GM12864 (cell line): Measurements from ENCODE around the gene RPS15.

ENCODE experiments used
- DNase-seq: peaks from one replicate; pipeline ENCODE4 v3.0.0-alpha.2; 2011; ENCODE audit warnings: low read depth
- H3K4me3 ChIP-seq: 2 replicates; pipeline ENCODE4 v1.5.1; 2011; ENCODE audit warnings: mild to moderate bottlenecking, low read depth, low read length, control low read depth
- TF ChIP-seq, protein P1 (sequence below): IDR thresholded peaks from 2 replicates; pipeline ENCODE4 v1.5.1; 2011; ENCODE audit warnings: low read depth, mild to moderate bottlenecking, moderate library complexity, low read length, control low read depth, inconsistent platforms; ENCODE audit errors: missing control alignments

Gene RPS15

DNA sequence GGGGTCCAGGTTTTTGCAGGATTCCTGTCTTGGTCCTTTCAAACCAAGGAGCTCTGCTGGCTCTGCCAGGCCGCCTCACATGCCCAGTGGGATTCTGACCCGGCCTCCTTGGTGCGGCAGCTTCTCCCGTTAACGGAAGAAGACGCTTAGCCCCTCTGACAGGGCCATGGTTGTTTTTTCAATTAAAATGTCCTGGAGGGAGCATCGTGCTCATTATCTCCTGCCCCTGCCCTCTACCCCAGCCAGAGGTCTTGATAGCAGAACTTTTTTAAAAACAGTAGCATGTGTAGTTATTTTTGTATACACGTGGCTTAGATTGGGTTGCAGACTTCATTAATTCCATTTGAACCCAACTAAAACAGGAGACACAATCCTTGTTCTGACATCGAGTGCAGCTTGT, 11.5 kb upstream of the RPS15 start:
- TF ChIP-seq, protein P1, sequence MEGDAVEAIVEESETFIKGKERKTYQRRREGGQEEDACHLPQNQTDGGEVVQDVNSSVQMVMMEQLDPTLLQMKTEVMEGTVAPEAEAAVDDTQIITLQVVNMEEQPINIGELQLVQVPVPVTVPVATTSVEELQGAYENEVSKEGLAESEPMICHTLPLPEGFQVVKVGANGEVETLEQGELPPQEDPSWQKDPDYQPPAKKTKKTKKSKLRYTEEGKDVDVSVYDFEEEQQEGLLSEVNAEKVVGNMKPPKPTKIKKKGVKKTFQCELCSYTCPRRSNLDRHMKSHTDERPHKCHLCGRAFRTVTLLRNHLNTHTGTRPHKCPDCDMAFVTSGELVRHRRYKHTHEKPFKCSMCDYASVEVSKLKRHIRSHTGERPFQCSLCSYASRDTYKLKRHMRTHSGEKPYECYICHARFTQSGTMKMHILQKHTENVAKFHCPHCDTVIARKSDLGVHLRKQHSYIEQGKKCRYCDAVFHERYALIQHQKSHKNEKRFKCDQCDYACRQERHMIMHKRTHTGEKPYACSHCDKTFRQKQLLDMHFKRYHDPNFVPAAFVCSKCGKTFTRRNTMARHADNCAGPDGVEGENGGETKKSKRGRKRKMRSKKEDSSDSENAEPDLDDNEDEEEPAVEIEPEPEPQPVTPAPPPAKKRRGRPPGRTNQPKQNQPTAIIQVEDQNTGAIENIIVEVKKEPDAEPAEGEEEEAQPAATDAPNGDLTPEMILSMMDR: no peak
- no peak overlapping the region for H3K4me3 ChIP-seq
- no peak for DNase-seq

DNA sequence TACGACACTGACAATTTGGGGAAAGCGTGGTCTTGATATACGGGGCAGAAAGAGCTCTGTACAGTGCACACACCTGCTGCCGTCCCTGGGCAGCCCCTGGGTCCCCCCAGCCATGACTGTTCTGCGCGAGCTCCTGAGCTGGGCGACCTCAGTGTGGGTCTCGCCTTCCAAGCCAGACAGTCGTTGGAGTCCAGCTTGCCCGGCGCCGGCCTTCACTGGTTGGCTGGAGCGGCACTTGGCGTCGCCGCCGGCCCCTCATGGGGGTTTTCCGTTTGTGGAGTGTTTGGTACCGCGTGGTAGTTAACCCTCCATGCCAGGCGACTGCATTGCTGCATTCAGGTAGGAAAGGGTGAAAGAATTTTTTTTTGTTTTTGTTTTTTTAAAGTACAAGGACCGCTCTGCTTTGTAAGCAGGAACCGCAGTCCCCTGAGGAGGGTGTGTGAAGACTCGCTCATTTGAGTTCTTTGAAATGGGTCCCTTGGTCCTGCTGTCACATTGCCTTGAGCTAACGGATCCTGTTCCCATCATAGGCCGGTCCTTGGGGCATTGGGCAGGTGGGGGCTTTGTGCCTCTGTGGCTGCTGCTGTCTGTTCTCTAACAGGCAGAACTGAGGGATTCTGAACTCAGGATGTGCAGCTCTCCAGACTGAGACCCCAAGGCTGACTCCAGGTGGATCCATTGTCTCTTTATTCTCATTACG, 10.8 kb upstream of the RPS15 start:
- DNase-seq: no peak
- TF ChIP-seq, protein P1: no peak
- no peak overlapping the region for H3K4me3 ChIP-seq

DNA sequence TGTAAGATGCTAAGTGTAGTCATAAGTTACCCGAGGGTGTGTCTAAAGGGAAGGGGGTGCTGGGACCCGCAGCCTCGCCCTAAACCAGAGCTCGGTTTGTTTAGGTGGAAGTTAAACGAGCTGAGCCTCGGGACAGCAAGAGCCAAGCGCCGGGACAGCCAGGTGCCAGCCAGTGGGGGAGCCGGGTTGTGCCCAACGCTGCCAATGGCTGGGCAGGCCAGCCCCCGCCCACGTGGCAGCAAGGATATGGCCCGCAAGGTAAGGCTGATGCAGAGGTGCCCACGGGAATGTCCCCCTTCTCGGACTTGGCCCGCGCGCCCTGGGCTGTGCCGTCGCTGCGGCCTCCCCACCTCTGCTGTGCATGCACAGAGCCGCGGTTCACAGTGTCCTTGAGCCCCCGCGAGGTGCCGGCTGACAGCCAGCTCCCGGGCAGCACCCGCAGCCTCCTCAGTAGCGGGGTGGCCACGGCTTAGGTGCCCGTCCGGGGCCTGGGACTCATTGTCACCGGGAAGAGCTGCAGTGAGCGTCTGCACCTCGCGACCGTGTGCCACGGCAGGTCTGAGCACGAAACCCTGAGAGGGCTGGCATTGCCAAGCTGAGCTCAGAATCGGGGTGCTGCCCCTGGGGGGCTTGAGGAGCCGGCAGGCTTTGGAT, 9.3 kb upstream of the RPS15 start:
- no peak for DNase-seq
- H3K4me3 ChIP-seq: no peak overlapping the region
- TF ChIP-seq, protein P1: no peak

DNA sequence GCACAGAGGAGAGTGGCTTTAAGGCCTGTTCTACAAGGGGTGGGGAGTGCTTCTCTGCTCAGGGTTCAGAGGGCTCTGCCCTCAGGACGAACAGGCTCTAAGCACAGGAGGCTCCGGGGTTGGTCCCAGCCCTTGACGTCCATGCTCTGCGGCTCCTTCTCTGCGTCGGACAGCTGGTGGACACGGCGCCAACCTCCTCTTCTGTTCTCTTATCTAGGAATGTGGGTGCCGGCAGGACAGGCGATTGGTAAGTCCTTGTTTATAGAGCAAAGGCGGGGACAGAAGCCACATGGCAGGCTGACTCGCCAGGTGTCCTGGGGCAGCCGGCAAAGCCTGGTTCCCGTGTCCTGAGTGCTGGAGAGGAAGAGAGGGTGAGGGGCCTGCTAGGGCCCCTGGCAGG, 8.4 kb upstream of the RPS15 start:
- no peak overlapping the region for H3K4me3 ChIP-seq
- TF ChIP-seq, protein P1: no peak
- no peak for DNase-seq

DNA sequence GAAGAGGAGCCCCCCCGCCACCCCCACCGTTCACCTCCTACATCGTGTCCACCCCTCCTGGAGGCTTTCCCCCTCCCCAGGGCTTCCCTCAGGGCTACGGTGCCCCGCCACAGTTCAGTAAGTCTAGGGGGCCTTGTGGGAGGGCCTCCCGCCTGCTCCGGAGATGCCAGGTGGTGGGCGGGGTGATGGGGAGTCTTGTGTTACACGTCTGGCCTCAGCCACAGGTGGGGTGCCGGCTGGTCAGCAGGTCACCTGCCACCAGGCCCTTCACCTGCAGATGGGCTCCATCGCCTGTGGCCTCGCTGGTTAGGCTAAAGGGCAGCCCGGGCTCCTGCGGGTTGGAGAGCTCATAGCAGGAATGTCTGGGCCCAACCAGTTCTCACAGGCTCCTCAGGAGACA, 8.0 kb upstream of the RPS15 start:
- DNase-seq: no peak
- TF ChIP-seq, protein P1: no peak
- H3K4me3 ChIP-seq: no peak overlapping the region

DNA sequence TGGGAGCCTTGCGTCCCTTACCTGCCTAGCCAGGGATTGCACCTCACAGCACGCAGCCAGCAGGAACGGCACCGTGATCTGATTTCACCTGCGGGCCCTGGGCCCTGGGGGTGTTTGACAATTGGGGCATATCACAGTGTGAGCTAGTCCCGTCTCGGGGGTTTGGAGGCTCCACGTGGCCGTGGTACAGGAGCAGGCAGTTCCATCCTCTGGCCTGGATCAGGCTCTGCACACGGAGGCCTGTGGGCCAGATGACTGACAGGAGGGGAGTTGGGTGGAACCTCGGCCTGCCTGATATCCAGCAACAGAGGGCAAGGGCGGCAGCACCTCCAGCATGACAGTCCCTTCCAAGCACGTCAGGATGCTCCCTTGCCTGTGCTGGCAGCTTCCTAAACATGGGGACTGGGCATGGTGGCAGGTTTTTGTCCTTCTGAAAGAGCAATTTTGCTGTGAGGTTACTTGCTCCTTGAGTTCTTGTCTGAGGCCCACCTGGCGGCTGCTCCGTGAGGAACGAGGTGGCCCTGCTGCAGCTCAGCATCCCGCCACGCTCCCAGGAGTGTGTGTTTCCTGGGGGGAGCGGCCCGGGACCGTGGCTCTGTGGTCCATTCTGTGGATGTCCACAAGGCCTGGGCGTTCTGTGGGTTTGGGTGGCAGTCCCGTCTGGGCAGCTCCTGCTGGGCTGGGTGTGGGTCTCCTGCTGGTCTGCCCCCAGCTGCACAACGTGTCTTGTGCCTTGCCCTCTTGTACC, 6.3 kb upstream of the RPS15 start:
- TF ChIP-seq, protein P1: no peak
- H3K4me3 ChIP-seq: no peak overlapping the region
- no peak for DNase-seq
